Measurements from ENCODE around the gene CAMK1.

DNA sequence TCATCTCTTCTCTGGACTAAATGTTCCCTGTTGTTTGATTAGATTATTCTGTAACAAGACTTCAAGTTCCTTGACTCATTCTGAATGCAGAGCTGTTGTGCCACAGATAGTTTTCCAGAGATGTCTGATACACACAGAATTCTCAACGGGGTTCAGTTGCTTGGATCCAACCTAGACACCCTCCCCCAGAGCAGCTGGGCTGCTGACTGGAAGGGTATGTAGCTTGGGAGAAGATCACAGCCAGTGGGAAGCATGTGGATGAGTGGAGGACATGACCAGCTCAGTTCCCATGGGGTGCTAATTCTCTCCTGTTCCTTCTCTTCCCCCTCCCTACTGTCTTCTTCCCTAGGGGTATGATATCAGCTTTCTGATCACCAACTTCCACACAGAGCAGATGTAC is 33.7 kb upstream of the CAMK1 start:
- TF ChIP-seq CTCF (IDR thresholded peaks at IDR 0.05; ENCODE audit: low read depth, low read length, poor library complexity, severe bottlenecking) = no peak
- no peak for TF ChIP-seq EZH2phosphoT487 (IDR thresholded peaks at IDR 0.05; ENCODE audit: borderline replicate concordance, low read length)
